ENCODE results near the gene NUAK2. TPM values are rescaled to one million over a fixed set of nuclear protein-coding genes. Genes with fewer than 3 reads are reported as not detected.
A peak's percentile ranks its signal among the peaks of the same experiment; 100 is the strongest.

NUAK2 gene
- total and polyA plus RNA-seq, 4 donors, result 1.3 to 2.4 (median 2.1) TPM

GRCh38 chr1:205313563-205314308 is 7.8 kb downstream of the NUAK2 start:
- Histone ChIP-seq H3K4me1 (ENCODE audit: control insufficient read depth in 4 of 4, insufficient read depth in 4 of 4, low read length in 3 of 4) (peaks cover 16 to 35% (median 30%) of the 10 kb centered on the region in 4 donors), H3K27ac (ENCODE audit: low read depth in 1 of 2, low read length in 2 of 2) (peak overlapping the region; percentile 59 to 66), H3K9me3 (ENCODE audit: control insufficient read depth in 4 of 4, low read length in 3 of 4) (no peaks in the 10 kb centered on the region), H3K36me3 (ENCODE audit: control insufficient read depth in 4 of 4, insufficient read depth in 3 of 4, low read depth in 1 of 4, low read length in 3 of 4) (peaks cover 0 to 12% (median 3%) of the 10 kb centered on the region in 4 donors), H3K9ac (ENCODE audit: low read depth in 1 of 2, low read length in 2 of 2) (peak overlapping the region in 1 of 2 donors; percentile 9), H3K27me3 (ENCODE audit: control insufficient read depth in 4 of 4, insufficient read depth in 4 of 4, low read length in 3 of 4) (no peaks in the 10 kb centered on the region), H3K4me3 (ENCODE audit: low read depth in 1 of 3, low read length in 3 of 3) (no peak overlapping the region)
- DNase-seq (ENCODE audit: low spot score), result no peak
- TF ChIP-seq FOXA2 (IDR thresholded peaks at IDR 0.05) (no peak), SP1 (IDR thresholded peaks at IDR 0.05) (peak; percentile 18), ZBTB33 (IDR thresholded peaks at IDR 0.05) (no peak)
- WGBS, result 59% methylated on average over 21 of the region's 21 CpGs

- no peak for DNase-seq (ENCODE audit: low spot score)
- H3K4me3 ChIP-seq (ENCODE audit: low read depth in 1 of 3, low read length in 3 of 3), result no peak overlapping the region
- H3K4me1 ChIP-seq (ENCODE audit: control insufficient read depth in 4 of 4, insufficient read depth in 4 of 4, low read length in 3 of 4), result peaks cover 12 to 28% (median 22%) of the 10 kb centered on the region in 4 donors
- TF ChIP-seq RXRA (IDR thresholded peaks at IDR 0.05) (no peak), HNF4G (IDR thresholded peaks at IDR 0.05) (no peak), TAF1 (conservative IDR thresholded peaks at IDR 0.05) (no peak), REST (IDR thresholded peaks at IDR 0.05) (no peak), FOXA2 (IDR thresholded peaks at IDR 0.05) (no peak), YY1 (IDR thresholded peaks at IDR 0.05) (no peak), CTCF (IDR thresholded peaks at IDR 0.05; ENCODE audit: low read depth, low read length, missing input control) (no peak), NR2F2 (IDR thresholded peaks at IDR 0.05) (no peak), FOXA1 (IDR thresholded peaks at IDR 0.05) (no peak), HNF4A (conservative IDR thresholded peaks at IDR 0.05) (no peak), EGR1 (IDR thresholded peaks at IDR 0.05; ENCODE audit: low read depth in 2 of 2) (no peak), JUND (IDR thresholded peaks at IDR 0.05) (no peak), ATF3 (IDR thresholded peaks at IDR 0.05) (no peak), MAX (IDR thresholded peaks at IDR 0.05) (no peak), ZBTB33 (IDR thresholded peaks at IDR 0.05) (no peak), RAD21 (IDR thresholded peaks at IDR 0.05) (no peak)
- WGBS, result 75% methylated on average over 10 of the region's 10 CpGs
- peak overlapping the region in 1 of 2 donors; percentile 9 for H3K9ac ChIP-seq (ENCODE audit: low read depth in 1 of 2, low read length in 2 of 2)
- peak overlapping the region; percentile 59 to 66 for H3K27ac ChIP-seq (ENCODE audit: low read depth in 1 of 2, low read length in 2 of 2)
- no peaks in the 10 kb centered on the region for H3K9me3 ChIP-seq (ENCODE audit: control insufficient read depth in 4 of 4, low read length in 3 of 4)
- peaks cover 2 to 12% (median 8%) of the 10 kb centered on the region in 4 donors for H3K36me3 ChIP-seq (ENCODE audit: control insufficient read depth in 4 of 4, insufficient read depth in 3 of 4, low read depth in 1 of 4, low read length in 3 of 4)
- no peaks in the 10 kb centered on the region for H3K27me3 ChIP-seq (ENCODE audit: control insufficient read depth in 4 of 4, insufficient read depth in 4 of 4, low read length in 3 of 4)
These were observed 8.5 kb downstream of the NUAK2 start for GRCh38 chr1:205312866-205313562.
